Ishikawa (cell line): ENCODE measurements around the gene ASTN1.

Experiments used
- CEBPB ChIP-seq: IDR thresholded peaks from 2 replicates; pipeline ENCODE4 v1.6.1; 2012
- CREB1 ChIP-seq: IDR thresholded peaks from 2 replicates; pipeline ENCODE4 v1.6.1; 2012; ENCODE audit warnings: low read depth
- EGR1 ChIP-seq: IDR thresholded peaks from 2 replicates; pipeline ENCODE4 v1.6.1; 2012
- EP300 ChIP-seq: IDR thresholded peaks from 2 replicates; pipeline ENCODE4 v1.6.1; 2012; ENCODE audit warnings: borderline replicate concordance
- FOXM1 ChIP-seq: IDR thresholded peaks from 2 replicates; pipeline ENCODE4 v1.6.1; 2012; ENCODE audit warnings: low read depth, borderline replicate concordance
- NFIC ChIP-seq: IDR thresholded peaks from 2 replicates; pipeline ENCODE4 v1.6.1; 2012
- RAD21 ChIP-seq: IDR thresholded peaks from 2 replicates; pipeline ENCODE4 v1.6.1; 2012; ENCODE audit warnings: low read depth
- TAF1 ChIP-seq: IDR thresholded peaks from 2 replicates; pipeline ENCODE4 v1.6.1; 2012; ENCODE audit warnings: low read depth, mild to moderate bottlenecking
- TCF12 ChIP-seq: IDR thresholded peaks from 2 replicates; pipeline ENCODE4 v1.6.1; 2012; ENCODE audit warnings: low read depth
- TEAD4 ChIP-seq: IDR thresholded peaks from 2 replicates; pipeline ENCODE4 v1.6.1; 2012
- YY1 ChIP-seq: IDR thresholded peaks from 2 replicates; pipeline ENCODE4 v1.6.1; 2012; ENCODE audit warnings: low read depth
- ZBTB7A ChIP-seq: IDR thresholded peaks from 2 replicates; pipeline ENCODE4 v1.6.1; 2012; ENCODE audit warnings: low read depth
- TF ChIP-seq, protein P1 (sequence below): IDR thresholded peaks from 2 replicates; pipeline ENCODE4 v1.6.1; 2012
- TF ChIP-seq, protein P2 (sequence below): IDR thresholded peaks from 2 replicates; pipeline ENCODE4 v1.6.1; 2012
- TF ChIP-seq, protein P3 (sequence below): IDR thresholded peaks from 2 replicates; pipeline ENCODE4 v1.6.1; 2012; ENCODE audit warnings: low read depth, mild to moderate bottlenecking

ASTN1 gene

DNA sequence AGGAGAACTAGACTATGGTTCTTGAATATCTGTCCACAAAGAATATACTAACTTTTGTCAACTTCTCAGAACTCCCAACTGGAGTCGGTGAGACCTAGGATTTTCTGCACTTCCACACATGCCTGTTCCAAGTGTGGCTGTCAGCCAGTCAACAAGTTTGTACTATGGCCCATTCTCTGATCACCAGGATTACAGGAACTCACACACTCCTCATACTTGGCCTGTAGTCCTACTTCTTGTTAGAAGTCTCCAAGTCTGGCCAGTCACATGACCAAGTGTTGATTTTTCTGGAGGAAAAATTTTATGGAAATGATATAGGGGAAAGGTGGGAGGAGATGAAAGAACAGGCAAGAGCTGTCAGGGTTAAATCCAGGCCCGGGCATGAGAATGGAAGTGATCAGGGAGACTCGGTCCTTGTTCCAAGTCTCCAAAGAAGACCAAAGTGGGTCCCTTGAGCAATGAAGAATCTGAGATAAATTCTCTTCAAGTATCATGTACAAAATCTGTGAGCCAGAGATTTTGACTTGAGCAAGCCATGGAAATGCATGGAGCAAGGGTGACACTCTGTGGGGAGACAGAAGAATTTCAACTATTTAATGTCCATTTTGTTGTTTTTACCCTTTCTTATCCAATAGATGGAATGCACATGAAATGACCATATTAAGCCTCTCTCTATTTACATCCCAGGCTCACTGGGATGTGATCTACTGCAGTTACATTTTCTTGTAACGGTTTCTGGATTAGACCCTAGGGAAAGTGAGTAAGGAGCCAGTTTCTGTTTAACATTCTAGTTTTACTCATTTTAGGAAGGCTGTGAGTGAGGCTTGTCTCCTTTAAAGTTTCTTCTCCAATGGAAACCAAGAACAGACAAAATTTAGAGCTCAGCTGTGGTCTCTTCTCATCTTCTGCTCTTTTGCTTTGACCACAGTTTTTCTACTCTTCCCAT is 320.9 kb downstream of the ASTN1 start:
- TF ChIP-seq TAF1, result no peak
- peak; percentile 48 for TF ChIP-seq RAD21

DNA sequence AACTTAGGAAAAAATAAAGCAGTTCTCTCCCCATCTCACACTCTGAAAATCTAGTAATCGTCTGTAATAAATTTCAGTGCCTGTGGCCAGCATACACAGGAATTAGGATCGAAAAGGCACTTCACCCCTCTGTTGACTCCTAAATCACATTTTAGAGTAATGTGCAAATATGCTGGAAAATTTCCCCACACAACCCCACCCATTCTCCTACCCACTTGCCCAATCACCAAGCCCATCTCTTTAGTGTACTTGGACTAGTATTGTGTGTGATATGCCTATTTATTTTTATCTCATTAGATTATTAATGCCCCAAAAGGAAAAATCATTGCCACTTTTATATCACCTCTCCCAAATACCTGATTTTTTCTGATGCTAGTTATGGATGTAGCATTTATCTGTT is 323.3 kb downstream of the ASTN1 start:
- TF ChIP-seq, protein P1, sequence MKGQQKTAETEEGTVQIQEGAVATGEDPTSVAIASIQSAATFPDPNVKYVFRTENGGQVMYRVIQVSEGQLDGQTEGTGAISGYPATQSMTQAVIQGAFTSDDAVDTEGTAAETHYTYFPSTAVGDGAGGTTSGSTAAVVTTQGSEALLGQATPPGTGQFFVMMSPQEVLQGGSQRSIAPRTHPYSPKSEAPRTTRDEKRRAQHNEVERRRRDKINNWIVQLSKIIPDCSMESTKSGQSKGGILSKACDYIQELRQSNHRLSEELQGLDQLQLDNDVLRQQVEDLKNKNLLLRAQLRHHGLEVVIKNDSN, result no peak
- no peak for TF ChIP-seq CEBPB

DNA sequence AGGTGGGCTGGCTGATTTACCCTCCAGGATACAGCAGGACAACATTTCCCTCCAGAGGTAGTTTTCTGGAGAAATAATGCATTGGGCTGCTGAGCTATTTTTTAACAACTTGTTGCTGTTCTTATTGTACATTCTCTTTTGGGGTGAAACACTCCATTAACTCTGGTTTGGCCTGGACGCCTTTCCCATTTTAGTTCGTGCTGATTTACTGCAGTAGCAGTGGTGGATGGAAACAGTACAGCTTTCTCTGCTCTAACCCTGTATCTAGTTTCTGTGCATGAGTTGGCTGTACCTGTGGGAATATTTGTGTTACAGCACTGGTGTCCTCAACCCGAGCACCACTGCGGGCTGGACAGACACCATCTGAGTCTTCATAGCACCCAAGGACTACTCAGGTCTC is 325.3 kb downstream of the ASTN1 start:
- no peak for TF ChIP-seq RAD21
- TF ChIP-seq YY1, result no peak
- TF ChIP-seq ZBTB7A, result no peak
- TF ChIP-seq EGR1, result no peak
- TF ChIP-seq TAF1, result no peak
- no peak for TF ChIP-seq TCF12
- no peak for TF ChIP-seq NFIC

DNA sequence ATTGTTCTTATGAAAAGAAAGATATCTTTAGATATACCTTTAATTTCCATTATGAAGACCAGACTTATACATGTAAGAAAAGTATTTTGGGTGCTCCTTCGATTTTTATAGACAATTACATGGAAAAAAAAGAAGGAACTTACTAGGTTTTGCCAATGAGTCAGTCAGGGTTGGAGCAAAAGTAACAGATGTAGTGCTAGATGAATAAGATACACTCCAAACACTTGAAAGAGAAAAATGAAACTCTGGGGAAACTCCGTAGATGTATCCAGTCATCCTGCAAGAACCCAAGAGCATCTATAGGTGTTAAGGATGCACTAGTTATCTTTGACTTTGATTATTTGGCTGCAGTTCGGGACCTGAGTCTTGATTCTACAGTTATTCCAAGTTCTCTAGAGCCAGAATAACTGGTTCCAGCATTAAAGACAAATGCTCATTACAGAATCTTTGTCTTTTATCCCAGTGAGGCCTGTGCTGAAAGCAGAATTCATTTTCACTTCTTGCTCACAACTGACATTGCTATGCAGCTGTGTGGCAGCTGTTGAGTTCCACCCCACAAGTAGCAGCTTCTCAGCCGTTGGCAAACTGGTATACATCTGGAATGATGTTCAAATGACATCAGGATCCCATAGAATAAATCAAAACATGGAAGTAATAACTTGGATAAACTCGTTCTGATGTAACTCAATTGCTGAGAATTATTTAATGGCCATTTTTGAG is 326.1 kb downstream of the ASTN1 start:
- TF ChIP-seq TAF1, result no peak
- TF ChIP-seq CREB1, result no peak
- no peak for TF ChIP-seq FOXM1
- TF ChIP-seq TCF12, result no peak
- no peak for TF ChIP-seq RAD21
- TF ChIP-seq EGR1, result no peak
- TF ChIP-seq EP300, result no peak
- TF ChIP-seq YY1, result no peak

DNA sequence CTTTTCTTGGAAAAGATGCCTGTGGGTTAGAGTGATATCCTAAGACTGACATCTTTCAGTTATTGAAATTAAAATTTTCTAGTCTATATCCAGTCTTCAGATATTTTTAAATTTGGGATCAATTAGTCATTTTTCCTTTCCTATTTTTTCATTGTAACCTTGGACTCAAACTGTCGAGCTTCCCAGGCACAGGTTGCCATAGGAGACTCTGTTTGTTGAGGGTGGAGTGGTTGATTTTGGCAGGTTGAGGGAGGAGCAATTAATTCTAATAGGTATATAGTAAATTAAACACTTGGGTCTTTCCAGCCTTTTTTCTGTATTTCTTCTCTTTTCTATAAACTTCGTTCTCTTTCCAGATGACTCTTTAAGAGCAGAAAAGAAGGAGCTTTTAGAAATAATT is 326.8 kb downstream of the ASTN1 start:
- TF ChIP-seq, protein P2, sequence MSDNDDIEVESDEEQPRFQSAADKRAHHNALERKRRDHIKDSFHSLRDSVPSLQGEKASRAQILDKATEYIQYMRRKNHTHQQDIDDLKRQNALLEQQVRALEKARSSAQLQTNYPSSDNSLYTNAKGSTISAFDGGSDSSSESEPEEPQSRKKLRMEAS, result no peak
- TF ChIP-seq CREB1, result no peak

DNA sequence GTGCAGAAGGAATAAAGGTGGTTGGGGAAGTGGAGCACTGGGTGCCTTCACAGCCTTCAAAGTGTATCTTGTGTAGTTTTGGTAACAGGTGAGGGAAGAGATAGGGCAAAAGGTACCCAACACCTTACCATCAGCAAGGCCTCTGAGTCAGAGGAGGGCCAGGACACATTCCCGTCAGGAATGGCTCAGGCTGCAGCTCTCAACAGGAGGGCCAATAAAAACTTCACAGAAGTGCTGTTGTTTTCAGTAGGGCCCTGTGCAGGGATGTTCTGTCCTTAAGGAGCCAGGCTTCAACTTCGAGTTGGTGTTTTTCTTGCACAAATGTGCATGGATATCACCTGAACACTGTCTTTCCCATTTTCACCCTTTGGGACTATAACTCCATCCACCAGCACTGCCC is 333.4 kb downstream of the ASTN1 start:
- TF ChIP-seq TAF1 (no peak), EP300 (no peak), ZBTB7A (no peak), CEBPB (no peak), RAD21 (no peak), EGR1 (no peak), TEAD4 (no peak)
- TF ChIP-seq, protein P3, sequence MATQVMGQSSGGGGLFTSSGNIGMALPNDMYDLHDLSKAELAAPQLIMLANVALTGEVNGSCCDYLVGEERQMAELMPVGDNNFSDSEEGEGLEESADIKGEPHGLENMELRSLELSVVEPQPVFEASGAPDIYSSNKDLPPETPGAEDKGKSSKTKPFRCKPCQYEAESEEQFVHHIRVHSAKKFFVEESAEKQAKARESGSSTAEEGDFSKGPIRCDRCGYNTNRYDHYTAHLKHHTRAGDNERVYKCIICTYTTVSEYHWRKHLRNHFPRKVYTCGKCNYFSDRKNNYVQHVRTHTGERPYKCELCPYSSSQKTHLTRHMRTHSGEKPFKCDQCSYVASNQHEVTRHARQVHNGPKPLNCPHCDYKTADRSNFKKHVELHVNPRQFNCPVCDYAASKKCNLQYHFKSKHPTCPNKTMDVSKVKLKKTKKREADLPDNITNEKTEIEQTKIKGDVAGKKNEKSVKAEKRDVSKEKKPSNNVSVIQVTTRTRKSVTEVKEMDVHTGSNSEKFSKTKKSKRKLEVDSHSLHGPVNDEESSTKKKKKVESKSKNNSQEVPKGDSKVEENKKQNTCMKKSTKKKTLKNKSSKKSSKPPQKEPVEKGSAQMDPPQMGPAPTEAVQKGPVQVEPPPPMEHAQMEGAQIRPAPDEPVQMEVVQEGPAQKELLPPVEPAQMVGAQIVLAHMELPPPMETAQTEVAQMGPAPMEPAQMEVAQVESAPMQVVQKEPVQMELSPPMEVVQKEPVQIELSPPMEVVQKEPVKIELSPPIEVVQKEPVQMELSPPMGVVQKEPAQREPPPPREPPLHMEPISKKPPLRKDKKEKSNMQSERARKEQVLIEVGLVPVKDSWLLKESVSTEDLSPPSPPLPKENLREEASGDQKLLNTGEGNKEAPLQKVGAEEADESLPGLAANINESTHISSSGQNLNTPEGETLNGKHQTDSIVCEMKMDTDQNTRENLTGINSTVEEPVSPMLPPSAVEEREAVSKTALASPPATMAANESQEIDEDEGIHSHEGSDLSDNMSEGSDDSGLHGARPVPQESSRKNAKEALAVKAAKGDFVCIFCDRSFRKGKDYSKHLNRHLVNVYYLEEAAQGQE, result no peak
- TF ChIP-seq, protein P2, result no peak

DNA sequence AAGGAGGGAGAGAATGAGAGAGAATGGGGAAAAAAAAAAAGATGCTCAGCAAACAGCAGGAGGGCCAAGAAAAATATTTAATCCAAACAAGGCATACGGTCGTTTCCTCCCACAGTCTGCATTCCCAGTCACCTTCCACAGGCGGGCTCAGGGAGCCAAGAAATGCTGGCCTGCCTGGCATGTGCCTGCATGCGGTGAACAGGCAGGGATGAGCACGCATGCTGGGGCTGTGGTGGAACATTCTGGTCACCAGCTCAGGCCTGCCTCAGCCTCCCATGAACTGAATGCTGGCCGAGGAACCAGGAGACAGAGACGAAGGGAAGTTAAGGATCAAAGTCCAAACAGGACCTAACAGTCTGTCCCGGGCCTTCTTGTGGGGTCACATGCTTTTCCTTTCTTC is 335.3 kb downstream of the ASTN1 start:
- TF ChIP-seq, protein P3, result no peak
- TF ChIP-seq CREB1, result no peak
- no peak for TF ChIP-seq TAF1
- TF ChIP-seq TCF12, result no peak
- TF ChIP-seq, protein P1, result no peak
- TF ChIP-seq NFIC, result no peak
- TF ChIP-seq, protein P2, result no peak
- no peak for TF ChIP-seq ZBTB7A
- no peak for TF ChIP-seq EP300
- TF ChIP-seq RAD21, result no peak
- TF ChIP-seq FOXM1, result no peak
- no peak for TF ChIP-seq CEBPB
- no peak for TF ChIP-seq YY1
- TF ChIP-seq EGR1, result no peak
- no peak for TF ChIP-seq TEAD4
